ENCODE measurements around the gene NR0B2.
A peak's percentile ranks its signal among the peaks of the same experiment; 100 is the strongest.
"Not testable (repeated sequence)": the region's sequence is repeated elsewhere in the genome, so short reads cannot be mapped to it uniquely, and the experiment has no call there.

The NR0B2 gene, protein sequence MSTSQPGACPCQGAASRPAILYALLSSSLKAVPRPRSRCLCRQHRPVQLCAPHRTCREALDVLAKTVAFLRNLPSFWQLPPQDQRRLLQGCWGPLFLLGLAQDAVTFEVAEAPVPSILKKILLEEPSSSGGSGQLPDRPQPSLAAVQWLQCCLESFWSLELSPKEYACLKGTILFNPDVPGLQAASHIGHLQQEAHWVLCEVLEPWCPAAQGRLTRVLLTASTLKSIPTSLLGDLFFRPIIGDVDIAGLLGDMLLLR

DNA sequence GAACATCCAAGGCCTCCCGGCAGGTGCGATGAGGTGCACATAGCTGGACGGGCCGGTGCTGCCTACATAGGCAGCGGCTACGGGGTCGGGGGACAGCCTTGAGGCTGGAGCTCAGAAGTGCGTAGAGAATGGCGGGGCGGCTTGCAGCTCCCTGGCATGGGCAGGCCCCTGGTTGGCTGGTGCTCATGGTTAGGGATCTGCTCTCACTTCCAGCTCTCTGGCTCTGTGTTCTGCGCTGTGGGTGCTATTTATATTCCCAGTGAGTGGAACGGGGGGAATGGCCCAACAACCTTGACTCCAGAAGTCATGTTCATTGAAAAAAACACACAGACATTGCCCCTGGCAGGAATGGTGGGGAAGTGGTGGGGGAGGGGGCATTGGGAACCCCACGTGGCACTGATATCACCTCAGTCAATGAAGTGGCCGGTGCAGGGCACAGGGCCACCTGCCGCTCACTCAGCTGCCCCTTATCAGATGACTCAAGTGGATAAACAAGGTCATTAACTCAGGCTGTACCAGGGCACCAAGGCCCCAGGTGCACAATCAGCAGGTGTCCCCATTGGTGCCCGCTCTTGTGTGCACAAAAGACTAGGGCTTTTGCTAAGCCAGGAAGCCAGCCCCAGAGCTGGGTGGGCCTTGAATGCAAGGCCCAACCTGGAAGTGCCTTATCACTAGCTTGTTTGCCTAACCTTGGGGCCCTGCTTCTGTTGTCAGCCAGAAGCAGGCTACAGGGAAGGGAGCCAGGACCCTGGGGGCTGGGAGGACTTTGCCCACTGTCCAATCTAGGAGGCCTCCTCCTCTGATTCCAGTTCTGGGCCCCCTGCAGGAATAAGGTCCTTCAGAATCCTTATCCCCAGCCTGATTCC, at the start of gene NR0B2:
Gene NR0B2 (minus strand): TSS at position 222 of the 866 bp plus-strand sequence. CDS start 35 bp downstream, at position 187.
- DNase-seq (ENCODE audit: extremely low read depth in 1 of 2, low read depth in 1 of 2) = no peak

GRCh38 chr1:26961826-26962225, 48.1 kb upstream of the NR0B2 start:
- no peak for DNase-seq (ENCODE audit: extremely low read depth in 1 of 2, low read depth in 1 of 2)

DNA sequence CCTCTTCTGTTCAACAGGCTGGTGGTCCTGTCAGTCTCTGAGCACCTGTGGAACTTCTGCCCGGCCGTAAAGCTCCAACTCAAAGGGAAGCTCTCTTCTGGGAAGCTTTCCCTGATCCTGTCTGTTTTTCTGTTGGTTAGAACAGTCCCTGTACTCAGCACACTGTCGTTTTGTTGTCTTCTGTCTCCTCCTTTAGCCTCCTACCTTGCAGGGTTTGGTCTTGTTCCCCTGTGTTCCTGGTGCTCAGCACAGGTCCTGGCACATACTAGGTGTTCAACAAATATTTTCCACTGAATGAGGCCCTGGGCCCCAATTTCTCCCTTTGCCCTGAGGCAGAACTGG, 46.8 kb upstream of the NR0B2 start:
- no peak for DNase-seq (ENCODE audit: extremely low read depth in 1 of 2, low read depth in 1 of 2)

- DNase-seq (ENCODE audit: extremely low read depth in 1 of 2, low read depth in 1 of 2) = peak; percentile 10 to 46
These were observed 46.2 kb upstream of the NR0B2 start, which contains the start of gene KDF1 for GRCh38 chr1:26959722-26960624. KDF1 (minus strand) TSS chr1:26960468; CDS start chr1:26952380, 8,088 bp downstream.

GRCh38 chr1:26959270-26959669, 45.5 kb upstream of the NR0B2 start:
- DNase-seq (ENCODE audit: extremely low read depth in 1 of 2, low read depth in 1 of 2) = no peak

- no peak for DNase-seq (ENCODE audit: extremely low read depth in 1 of 2, low read depth in 1 of 2)
These were observed 43.5 kb upstream of the NR0B2 start for GRCh38 chr1:26957306-26957705.

- no peak for DNase-seq (ENCODE audit: extremely low read depth in 1 of 2, low read depth in 1 of 2)
These were observed 42.5 kb upstream of the NR0B2 start for GRCh38 chr1:26956321-26956720.

DNA sequence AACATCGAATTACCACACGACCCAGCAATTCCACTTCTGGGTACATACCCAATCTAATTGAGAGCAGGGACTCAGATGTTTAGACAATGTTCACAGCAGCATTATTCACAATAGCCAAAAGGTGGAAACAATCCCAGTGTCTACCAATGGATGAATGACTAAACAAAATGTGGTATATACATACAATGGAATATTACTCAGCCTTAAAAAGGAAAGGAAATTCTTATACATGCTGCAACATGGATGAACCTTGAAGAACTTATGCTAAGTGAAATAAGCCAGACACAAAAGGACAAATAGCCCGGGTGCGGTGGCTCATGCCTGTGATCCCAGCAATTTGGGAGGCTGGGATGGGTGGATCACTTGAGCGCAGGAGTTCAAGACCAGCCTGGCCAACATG, 39.6 kb upstream of the NR0B2 start:
- no peak for DNase-seq (ENCODE audit: extremely low read depth in 1 of 2, low read depth in 1 of 2)

GRCh38 chr1:26951821-26952497, 38.2 kb upstream of the NR0B2 start:
- no peak for DNase-seq (ENCODE audit: extremely low read depth in 1 of 2, low read depth in 1 of 2)

- DNase-seq (ENCODE audit: extremely low read depth in 1 of 2, low read depth in 1 of 2) = no peak
These were observed 37.4 kb upstream of the NR0B2 start for GRCh38 chr1:26951216-26951615.

GRCh38 chr1:26950602-26951001, 36.8 kb upstream of the NR0B2 start:
- no peak for DNase-seq (ENCODE audit: extremely low read depth in 1 of 2, low read depth in 1 of 2)

DNA sequence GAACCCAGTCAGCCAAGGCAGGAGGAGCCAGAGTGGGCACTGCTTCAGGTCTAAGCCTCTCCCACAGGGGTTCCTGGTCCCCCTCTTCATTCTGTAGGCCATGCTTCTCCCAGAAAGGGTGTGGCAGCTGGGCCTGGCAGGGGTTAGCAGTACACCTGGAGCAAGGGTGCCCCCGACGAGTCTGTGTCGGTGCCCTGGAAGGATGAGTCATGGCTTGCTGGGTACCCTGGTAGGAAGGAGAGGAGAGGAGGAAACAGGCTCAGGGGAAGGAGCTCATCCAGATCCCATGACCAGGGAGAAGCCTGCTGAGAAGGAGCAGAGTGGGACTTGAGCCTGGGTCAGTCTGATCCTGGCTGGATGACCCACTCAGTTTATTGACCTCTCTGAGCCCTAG, 36.1 kb upstream of the NR0B2 start:
- DNase-seq (ENCODE audit: extremely low read depth in 1 of 2, low read depth in 1 of 2) = no peak

GRCh38 chr1:26949266-26949925, 35.6 kb upstream of the NR0B2 start:
- no peak for DNase-seq (ENCODE audit: extremely low read depth in 1 of 2, low read depth in 1 of 2)

DNA sequence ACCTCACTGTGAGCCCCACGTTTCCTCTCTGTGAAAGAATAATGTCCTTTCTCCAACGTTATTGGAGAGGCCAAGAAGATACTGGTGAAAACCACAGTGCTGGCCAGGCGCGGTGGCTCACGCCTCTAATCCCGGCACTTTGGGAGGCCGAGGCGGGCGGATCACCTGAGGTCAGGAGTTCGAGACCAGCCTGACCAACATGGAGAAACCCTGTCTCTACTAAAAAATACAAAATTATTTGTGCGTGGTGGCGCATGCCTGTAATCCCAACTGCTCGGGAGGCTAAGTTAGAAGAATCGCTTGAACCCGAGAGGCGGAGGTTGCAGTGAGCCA, 34.9 kb upstream of the NR0B2 start:
- not testable (repeated sequence) for DNase-seq (ENCODE audit: extremely low read depth in 1 of 2, low read depth in 1 of 2)

GRCh38 chr1:26946270-26946669, 32.5 kb upstream of the NR0B2 start:
- no peak for DNase-seq (ENCODE audit: extremely low read depth in 1 of 2, low read depth in 1 of 2)

DNA sequence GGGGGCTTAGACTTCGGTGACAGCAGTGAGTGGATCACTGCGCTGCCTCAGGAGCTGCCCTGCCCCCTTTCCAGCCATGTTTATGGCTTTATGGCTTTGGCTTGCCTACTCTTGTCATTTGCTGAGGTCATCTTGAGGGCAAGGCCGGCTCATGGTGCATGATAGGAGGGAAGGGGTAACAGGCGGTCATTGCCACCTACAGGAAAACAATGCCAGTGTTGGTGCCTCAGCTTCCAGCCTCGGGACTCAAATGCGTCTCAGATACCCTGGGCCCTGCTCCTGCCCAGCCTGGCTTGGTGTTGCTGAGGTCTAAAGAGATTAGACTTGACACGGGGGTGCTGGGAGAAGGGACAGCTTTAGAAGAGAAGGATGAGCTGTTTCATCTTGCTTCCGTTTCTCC, 32.0 kb upstream of the NR0B2 start:
- no peak for DNase-seq (ENCODE audit: extremely low read depth in 1 of 2, low read depth in 1 of 2)

DNA sequence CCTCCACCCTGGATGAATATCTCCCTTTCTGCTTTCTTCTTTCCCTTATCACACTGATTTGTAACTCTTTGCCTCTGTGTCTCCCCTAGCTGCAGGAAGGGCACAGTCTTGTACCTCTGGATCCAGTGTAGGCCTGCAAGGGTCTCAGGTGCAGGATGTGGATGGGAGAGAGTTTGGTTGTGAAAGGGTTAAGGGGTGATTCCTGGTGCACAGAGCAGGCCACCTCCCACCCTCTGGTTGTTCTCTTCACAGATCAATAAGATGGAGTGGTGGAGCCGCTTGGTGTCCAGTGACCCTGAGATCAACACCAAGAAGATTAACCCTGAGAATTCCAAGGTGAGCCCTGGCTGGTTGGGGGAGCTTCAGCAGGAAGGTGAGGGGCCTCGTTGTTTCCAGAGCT, 31.4 kb upstream of the NR0B2 start:
- no peak for DNase-seq (ENCODE audit: extremely low read depth in 1 of 2, low read depth in 1 of 2)

DNA sequence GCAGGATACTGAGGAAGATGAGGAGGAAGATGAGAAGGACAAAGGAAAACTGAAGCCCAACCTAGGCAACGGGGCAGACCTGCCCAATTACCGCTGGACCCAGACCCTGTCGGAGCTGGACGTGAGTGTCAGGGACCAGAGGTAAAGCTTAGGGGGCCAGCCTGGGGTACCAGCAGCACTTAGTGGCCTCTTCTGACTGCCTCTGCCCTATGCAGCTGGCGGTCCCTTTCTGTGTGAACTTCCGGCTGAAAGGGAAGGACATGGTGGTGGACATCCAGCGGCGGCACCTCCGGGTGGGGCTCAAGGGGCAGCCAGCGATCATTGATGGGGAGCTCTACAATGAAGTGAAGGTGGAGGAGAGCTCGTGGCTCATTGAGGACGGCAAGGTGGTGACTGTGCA, 28.9 kb upstream of the NR0B2 start:
- DNase-seq (ENCODE audit: extremely low read depth in 1 of 2, low read depth in 1 of 2) = no peak

DNA sequence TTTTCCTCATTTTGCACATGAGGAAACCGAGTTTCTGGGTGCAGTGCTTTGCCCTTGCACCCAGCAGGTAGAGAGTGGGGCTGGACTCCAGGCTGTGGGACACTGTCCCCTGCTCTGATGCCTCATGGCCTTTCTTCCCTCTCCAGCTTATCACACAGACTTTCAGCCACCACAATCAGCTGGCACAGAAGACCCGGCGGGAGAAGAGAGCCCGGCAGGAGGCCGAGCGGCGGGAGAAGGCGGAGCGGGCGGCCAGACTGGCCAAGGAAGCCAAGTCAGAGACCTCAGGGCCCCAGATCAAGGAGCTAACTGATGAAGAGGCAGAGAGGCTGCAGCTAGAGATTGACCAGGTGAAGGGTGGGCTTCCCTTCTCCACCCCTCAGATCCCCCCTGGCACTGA, 27.5 kb upstream of the NR0B2 start:
- no peak for DNase-seq (ENCODE audit: extremely low read depth in 1 of 2, low read depth in 1 of 2)

DNA sequence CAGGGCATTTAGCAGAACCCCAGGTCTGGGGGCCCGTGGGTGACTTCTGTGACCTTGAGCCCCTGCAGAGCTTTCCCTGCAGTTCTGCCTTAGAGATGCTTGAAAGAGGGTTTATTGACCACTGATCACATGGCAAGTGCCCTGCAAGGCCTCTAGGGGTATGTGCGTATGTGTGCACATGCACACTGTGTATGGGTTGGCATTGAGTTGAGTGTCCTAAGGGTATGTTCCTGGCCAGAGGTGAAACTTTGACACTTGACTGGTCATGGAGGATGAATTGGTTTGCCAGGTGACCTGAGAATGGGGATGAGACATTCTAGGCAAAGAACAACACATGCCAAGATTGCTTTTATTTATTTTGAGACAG, 24.9 kb upstream of the NR0B2 start:
- no peak for DNase-seq (ENCODE audit: extremely low read depth in 1 of 2, low read depth in 1 of 2)
